GM23248 (cell line): Measurements from ENCODE around the gene TSHZ2. TPM values are rescaled to one million over a fixed set of nuclear protein-coding genes. Genes with fewer than 3 reads are reported as not detected.

Experiments
- DNase-seq: peaks from one replicate; pipeline ENCODE4 v3.0.0-alpha.2; 2015
- H2AFZ ChIP-seq: fragments of 200-600 bp; sonication (generic); 2 replicates; pipeline ENCODE4 v1.6.1; 2016; ENCODE audit warnings: antibody characterized with exemption
- H3F3A ChIP-seq: fragments of 200-600 bp; sonication (generic); 2 replicates; pipeline ENCODE4 v1.6.1; 2016; ENCODE audit warnings: mild to moderate bottlenecking, antibody characterized with exemption, mixed run types; ENCODE audit not compliant: insufficient read depth
- H3K27ac ChIP-seq: fragments of 200-600 bp; sonication (generic); 2 replicates; pipeline ENCODE4 v1.5.1; 2016; ENCODE audit warnings: mild to moderate bottlenecking
- H3K27me3 ChIP-seq: fragments of 200-600 bp; sonication (generic); replicated peaks from 2 replicates; pipeline ENCODE4 v1.6.1; 2016; ENCODE audit warnings: mild to moderate bottlenecking; ENCODE audit not compliant: insufficient read depth
- H3K36me3 ChIP-seq: fragments of 200-600 bp; sonication (generic); 2 replicates; pipeline ENCODE4 v1.6.1; 2016; ENCODE audit warnings: low read depth, mild to moderate bottlenecking
- H3K4me1 ChIP-seq: fragments of 200-600 bp; sonication (generic); 2 replicates; pipeline ENCODE4 v1.6.1; 2016; ENCODE audit warnings: mild to moderate bottlenecking; ENCODE audit not compliant: insufficient read depth
- H3K4me2 ChIP-seq: fragments of 200-600 bp; sonication (generic); one replicate; pipeline ENCODE4 v1.6.1; 2016; ENCODE audit warnings: mild to moderate bottlenecking; ENCODE audit not compliant: unreplicated experiment
- H3K4me3 ChIP-seq: fragments of 200-600 bp; sonication (generic); 2 replicates; pipeline ENCODE4 v1.5.1; 2016; ENCODE audit warnings: mild to moderate bottlenecking
- H3K79me2 ChIP-seq: fragments of 200-600 bp; sonication (generic); 2 replicates; pipeline ENCODE4 v1.6.1; 2016; ENCODE audit warnings: mild to moderate bottlenecking; ENCODE audit not compliant: insufficient read depth
- H3K9ac ChIP-seq: fragments of 200-600 bp; sonication (generic); 2 replicates; pipeline ENCODE4 v1.6.1; 2016; ENCODE audit warnings: mild to moderate bottlenecking
- H3K9me2 ChIP-seq: fragments of 200-600 bp; sonication (generic); 2 replicates; pipeline ENCODE4 v1.6.1; 2016; ENCODE audit warnings: mixed run types, mild to moderate bottlenecking, moderate library complexity; ENCODE audit not compliant: insufficient read depth
- H3K9me3 ChIP-seq: fragments of 200-600 bp; sonication (generic); one replicate; pipeline ENCODE4 v1.6.1; 2017; ENCODE audit warnings: low read depth
- H4K20me1 ChIP-seq: fragments of 200-600 bp; sonication (generic); 2 replicates; pipeline ENCODE4 v1.6.0; 2016; ENCODE audit not compliant: insufficient read depth
- EZH2 ChIP-seq: fragments of 200-600 bp; sonication (generic); IDR thresholded peaks from 2 replicates; pipeline ENCODE4 v1.6.1; 2018; ENCODE audit warnings: antibody characterized with exemption, mild to moderate bottlenecking; ENCODE audit not compliant: insufficient read depth, poor library complexity, severe bottlenecking
- EZH2phosphoT487 ChIP-seq: fragments of 200-600 bp; sonication (generic); IDR thresholded peaks from 2 replicates; pipeline ENCODE4 v1.6.1; 2018; ENCODE audit warnings: antibody characterized with exemption, moderate library complexity, mild to moderate bottlenecking, low read depth; ENCODE audit not compliant: insufficient read depth
- WGBS, 2 experiments: methylation state at CpG; one replicate each; pipeline ENCODE4 v1.1.6; 2015 to 2017; ENCODE audit warnings: low lambda C conversion rate in 2 of 2, low coverage in 1 of 2; ENCODE audit errors: missing lambda C conversion rate in 2 of 2; 5-methylcytosine and 5-hydroxymethylcytosine counted together
- in situ Hi-C: fragments of 300-500 bp; cut with MboI; formaldehyde crosslinking; loops from 2 replicates; pipeline ENCODE4 v1.15.0; 2020
- polyA plus RNA-seq: library from polyadenylated mRNA; unstranded; fragments of >200 nt; fragmentation: Nextera tagmentation; extraction: Ambion mirVana; gene quantifications from 2 replicates; pipeline ENCODE4 v1.2.1, GENCODE V29; 2016
- total RNA-seq: library from RNA; depleted of rRNA; stranded (reverse); fragments of >200 nt; shearing (Covaris generic); gene quantifications from 2 replicates; pipeline ENCODE4 v1.2.3, GENCODE V29; 2014

TSHZ2 gene
- total and polyA plus RNA-seq, 2 experiments from 2014 or later: 4.5 to 13.4 TPM

- Histone ChIP-seq H3K27ac (no peak overlapping the region), H3K4me3 (no peak overlapping the region), H3K4me2 (no peak overlapping the region), H3K27me3 (no peaks in the 10 kb centered on the region), H3K4me1 (no peaks in the 10 kb centered on the region), H3K9me3 (no peaks in the 10 kb centered on the region), H3K36me3 (no peaks in the 10 kb centered on the region), H3F3A (peaks cover 4% of the 10 kb centered on the region; the same call in 1 of the 2 replicates), H3K79me2 (no peaks in the 10 kb centered on the region), H2AFZ (no peak overlapping the region), H4K20me1 (no peaks in the 10 kb centered on the region), H3K9ac (no peak overlapping the region), H3K9me2 (no peaks in the 10 kb centered on the region)
- in situ Hi-C loops: no loop called here
- TF ChIP-seq EZH2phosphoT487: no peak
- TF ChIP-seq EZH2: no peak
- no peak for DNase-seq
- 89 to 92% methylated on average over 7 of the region's 7 CpGs for WGBS, 2 experiments
These were observed 92.8 kb downstream of the TSHZ2 start for GRCh38 chr20:53064935-53065334.

DNA sequence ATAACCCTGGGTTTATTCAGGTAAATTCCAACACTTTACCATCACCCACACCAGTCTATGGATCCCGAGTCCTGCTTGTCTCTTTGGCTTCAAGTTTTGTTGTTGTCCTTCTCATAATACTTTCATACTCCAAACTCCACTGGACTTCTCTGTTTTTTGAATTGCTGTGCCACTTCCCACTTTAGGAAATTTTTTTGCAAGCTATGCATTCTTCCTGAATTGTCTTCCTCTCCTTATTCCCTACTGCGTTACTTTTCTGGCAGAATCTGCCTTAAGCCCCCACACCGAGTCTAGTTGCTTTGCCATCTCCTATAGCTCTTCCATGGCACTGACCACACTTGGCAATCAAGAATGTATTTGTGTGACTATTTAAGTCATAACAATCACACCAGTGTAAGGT, 96.1 kb downstream of the TSHZ2 start:
- H3K9me3 ChIP-seq: no peaks in the 10 kb centered on the region
- no peak overlapping the region for H3K4me2 ChIP-seq
- H4K20me1 ChIP-seq: no peaks in the 10 kb centered on the region
- H3K27me3 ChIP-seq: no peaks in the 10 kb centered on the region
- TF ChIP-seq EZH2phosphoT487 (no peak), EZH2 (no peak)
- peaks cover 14% of the 10 kb centered on the region for H3K4me1 ChIP-seq
- in situ Hi-C loops: no loop called here
- H3K36me3 ChIP-seq: no peaks in the 10 kb centered on the region
- H3K9ac ChIP-seq: no peak overlapping the region
- H2AFZ ChIP-seq: no peak overlapping the region
- H3K79me2 ChIP-seq: no peaks in the 10 kb centered on the region
- no peak for DNase-seq
- 91 to 96% methylated on average over 3 of the region's 3 CpGs for WGBS, 2 experiments
- H3K27ac ChIP-seq: no peak overlapping the region
- H3K9me2 ChIP-seq: no peaks in the 10 kb centered on the region
- H3K4me3 ChIP-seq: no peak overlapping the region
- 0 out of 2 replicates have a peak, but pooled peaks cover 11% of the 10 kb centered on the region for H3F3A ChIP-seq

GRCh38 chr20:53069132-53069531, 97.0 kb downstream of the TSHZ2 start:
- H3K4me3 ChIP-seq: no peak overlapping the region
- no peaks in the 10 kb centered on the region for H3K79me2 ChIP-seq
- no peak for DNase-seq
- no peaks in the 10 kb centered on the region for H3K27me3 ChIP-seq
- H3F3A ChIP-seq: peaks cover 15% of the 10 kb centered on the region; the same call in 1 of the 2 replicates
- in situ Hi-C loops: no loop called here
- 94 to 97% methylated on average over 7 of the region's 7 CpGs for WGBS, 2 experiments
- no peak overlapping the region for H3K9ac ChIP-seq
- no peak for TF ChIP-seq EZH2
- TF ChIP-seq EZH2phosphoT487: no peak
- peaks cover 20% of the 10 kb centered on the region for H3K4me1 ChIP-seq
- no peaks in the 10 kb centered on the region for H4K20me1 ChIP-seq
- no peaks in the 10 kb centered on the region for H3K9me3 ChIP-seq
- no peaks in the 10 kb centered on the region for H3K36me3 ChIP-seq
- no peak overlapping the region for H3K4me2 ChIP-seq
- H3K9me2 ChIP-seq: no peaks in the 10 kb centered on the region
- no peak overlapping the region for H3K27ac ChIP-seq
- H2AFZ ChIP-seq: no peak overlapping the region

- Histone ChIP-seq H3K4me2 (no peak overlapping the region), H3F3A (peaks cover 22% of the 10 kb centered on the region; the same call in 1 of the 2 replicates), H3K36me3 (no peaks in the 10 kb centered on the region), H3K79me2 (no peaks in the 10 kb centered on the region), H4K20me1 (no peaks in the 10 kb centered on the region), H3K27ac (no peak overlapping the region), H3K4me3 (no peak overlapping the region), H3K27me3 (no peaks in the 10 kb centered on the region), H3K9ac (no peak overlapping the region), H3K4me1 (peaks cover 29% of the 10 kb centered on the region), H2AFZ (no peak overlapping the region), H3K9me2 (no peaks in the 10 kb centered on the region), H3K9me3 (no peaks in the 10 kb centered on the region)
- WGBS, 2 experiments: 88 to 94% methylated on average over 4 of the region's 4 CpGs
- DNase-seq: no peak
- in situ Hi-C loops: no loop called here
- no peak for TF ChIP-seq EZH2phosphoT487
- no peak for TF ChIP-seq EZH2
These were observed 98.1 kb downstream of the TSHZ2 start for GRCh38 chr20:53070224-53070623.
